ENCODE results near the gene MAP3K8.
"Not testable (repeated sequence)": the region's sequence is repeated elsewhere in the genome, so short reads cannot be mapped to it uniquely, and the experiment has no call there.

The MAP3K8 gene

DNA sequence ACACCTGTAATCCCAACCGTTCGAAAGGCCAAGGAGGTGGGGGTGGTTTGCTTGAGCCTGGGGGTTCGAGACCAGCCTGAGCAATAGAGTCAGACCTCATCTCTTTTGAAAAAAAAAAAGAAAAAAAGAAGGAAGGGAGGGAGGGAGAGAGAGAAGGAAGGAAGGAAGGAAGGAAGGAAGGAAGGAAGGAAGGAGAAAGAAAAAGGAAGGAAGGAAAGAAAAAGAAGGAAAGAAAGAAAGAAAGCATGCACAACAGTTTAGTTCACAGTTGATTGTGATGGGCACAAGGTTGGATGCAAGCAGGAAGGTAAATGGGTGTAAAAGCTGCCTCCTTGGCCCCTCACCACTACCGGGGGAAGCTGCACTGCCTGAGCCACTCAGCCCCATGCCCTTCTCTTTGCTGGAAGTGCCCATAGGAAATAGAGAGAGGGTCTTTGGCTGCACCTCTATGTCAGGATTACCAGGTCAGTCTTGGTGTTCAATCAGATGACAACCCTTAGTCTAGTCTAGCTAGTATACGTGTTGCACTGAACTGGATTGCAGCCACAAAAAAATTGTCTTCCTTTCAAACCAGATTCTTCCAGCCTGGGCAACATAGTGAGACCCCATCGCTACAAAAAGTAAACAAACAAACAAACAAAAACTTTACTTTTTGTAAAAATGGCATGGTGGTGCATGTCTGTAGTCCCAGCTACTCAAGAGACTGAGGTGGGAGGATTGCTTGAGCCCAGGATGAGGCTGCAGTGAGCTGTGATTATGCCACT, 20.0 kb downstream of the MAP3K8 start:
- DNase-seq: no peak

DNA sequence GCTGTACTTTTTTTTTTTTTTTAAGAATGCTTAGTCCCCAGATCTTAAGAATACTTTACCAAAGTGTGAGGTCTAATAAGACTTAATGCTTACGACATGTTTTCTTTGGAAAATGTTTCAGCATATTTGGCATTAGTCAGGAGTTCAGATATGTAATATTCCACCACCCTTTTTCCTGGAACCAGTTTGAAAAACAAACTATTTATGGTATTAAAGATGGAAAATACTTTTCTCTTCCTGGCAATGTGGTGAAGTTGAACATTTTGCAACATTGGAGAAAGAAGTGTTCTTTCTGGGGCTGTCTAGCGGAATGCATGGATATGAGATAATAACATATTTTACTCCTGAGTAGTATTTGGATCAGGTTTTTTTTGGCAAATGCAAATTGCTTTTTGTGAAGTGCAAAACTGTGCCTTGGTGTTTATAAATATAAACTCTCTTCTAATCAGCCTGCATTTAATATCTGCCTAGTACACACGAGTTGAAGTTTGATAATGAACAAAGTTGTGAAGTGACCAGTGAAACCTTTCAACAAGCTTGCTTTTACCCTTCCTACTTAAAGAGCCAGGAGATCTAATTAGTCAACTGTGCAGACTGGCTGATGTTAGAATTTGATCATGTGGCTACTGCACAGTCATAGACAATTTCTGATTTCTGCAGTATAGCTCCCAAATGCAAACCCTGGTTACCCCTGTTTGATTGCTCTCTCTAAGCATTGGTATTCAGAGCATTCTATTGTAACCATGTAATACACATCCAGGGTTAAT, 20.9 kb downstream of the MAP3K8 start:
- no peak for DNase-seq

DNA sequence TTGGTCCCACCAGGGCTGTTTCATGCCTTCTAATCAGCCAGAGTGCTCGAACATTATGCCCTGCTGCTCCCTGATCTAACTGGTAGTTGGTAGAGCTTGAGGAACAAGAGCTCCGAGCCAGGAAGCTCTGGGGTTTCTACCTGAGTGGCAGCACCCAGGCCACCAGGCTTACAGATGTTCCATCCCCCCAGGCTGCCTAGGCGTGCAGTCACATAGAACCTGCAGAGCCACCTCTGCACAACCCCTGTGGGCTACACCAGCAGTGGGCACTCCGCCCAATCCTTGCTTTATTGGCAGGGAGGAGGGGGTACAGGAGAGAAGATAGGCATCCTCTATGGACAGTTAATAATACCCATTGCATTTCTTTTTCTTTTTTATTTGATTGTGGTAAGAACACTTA, 21.8 kb downstream of the MAP3K8 start:
- DNase-seq: no peak

DNA sequence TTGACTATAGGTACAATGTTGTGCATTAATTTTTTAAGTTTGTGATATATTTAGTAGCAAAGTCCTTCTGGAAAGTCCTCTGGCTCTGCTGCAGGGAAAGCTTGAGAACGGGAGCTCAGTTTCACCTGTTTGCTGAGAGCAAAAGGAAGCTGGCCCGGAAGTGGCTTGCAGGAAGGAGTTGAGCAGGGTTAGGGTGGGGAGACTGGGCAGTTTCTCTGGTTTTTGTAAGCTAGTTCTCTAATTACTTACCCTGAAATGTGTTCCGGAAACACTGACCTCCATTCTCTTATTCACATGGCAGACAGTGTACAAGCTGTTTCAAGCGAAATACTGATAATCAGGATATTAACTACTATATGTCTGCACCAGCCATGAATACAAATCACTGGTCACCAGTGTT, 22.3 kb downstream of the MAP3K8 start:
- DNase-seq: no peak

DNA sequence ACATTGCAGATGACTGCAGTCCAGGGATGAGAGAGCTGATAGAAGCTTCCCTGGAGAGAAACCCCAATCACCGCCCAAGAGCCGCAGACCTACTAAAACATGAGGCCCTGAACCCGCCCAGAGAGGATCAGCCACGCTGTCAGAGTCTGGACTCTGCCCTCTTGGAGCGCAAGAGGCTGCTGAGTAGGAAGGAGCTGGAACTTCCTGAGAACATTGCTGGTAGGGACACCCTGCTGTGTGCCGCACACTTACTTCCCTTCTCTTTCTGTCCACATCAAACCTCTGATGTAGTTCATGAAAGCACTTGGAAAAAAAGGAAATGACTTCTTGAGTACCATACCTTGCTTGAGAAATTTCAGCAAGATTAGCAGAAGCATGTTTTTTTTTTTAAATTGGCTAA, 25.3 kb downstream of the MAP3K8 start:
- no peak for DNase-seq

DNA sequence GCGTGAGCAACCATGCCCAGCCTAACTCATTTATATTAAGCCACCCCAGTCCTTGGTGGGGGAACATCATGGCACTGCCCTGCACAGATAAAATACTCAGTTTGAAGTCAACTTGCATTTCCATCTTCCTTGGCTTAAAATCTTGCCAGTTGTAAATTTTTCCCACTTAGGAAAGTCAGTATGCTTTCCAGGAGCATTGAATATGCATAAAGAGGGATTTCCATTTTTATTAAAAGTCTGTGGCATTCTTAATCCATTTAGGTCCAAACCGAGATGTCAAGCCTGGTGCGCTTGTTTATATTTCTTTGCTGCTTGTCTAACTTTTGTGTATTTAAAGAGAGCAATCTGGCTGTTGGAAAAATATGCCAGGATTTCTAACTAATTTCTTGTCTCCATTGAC, 26.1 kb downstream of the MAP3K8 start:
- no peak for DNase-seq

DNA sequence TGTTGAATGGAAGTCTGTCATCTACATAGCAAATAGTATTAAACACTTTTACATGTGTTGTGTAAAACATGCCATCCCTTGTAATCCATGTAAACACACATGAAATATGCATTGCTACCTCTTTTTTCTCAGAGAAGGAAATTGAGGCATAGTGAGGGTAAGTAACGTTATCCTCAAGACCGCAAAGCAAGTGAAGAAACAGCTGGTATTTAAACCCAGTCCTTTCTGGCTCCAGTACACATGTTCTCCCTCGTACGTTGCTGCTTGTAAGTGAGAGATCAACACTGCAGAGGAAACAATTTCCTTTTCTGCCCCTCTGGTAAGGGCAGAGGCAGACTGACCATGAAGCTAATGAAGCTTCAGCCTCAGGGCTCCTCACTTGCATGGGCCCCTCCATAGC, 28.5 kb downstream of the MAP3K8 start:
- DNase-seq: no peak

DNA sequence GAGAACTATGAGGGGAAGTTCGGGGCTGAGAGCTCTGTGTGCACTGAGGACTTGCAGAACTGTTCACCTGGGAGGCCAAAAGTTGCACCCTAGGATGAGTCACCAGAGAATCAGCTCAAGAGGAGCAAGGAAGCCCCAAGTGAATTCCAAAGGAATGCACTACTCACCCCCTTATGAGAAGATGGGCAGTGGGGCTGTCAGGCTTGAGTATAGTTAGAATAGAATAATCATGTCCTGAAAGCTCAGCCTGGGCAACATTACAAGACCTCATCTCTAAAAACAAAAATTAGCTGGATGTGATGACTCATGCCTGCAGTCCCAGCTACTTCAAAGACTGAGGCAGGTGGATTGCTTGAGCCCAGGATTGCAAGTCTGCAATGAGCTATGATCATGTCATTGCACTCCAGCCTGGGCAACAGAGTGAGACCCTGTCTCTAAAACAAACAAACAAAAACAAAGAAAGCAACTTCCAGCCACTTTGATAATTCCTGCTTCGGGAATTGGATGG, 30.0 kb downstream of the MAP3K8 start:
- DNase-seq: no peak

DNA sequence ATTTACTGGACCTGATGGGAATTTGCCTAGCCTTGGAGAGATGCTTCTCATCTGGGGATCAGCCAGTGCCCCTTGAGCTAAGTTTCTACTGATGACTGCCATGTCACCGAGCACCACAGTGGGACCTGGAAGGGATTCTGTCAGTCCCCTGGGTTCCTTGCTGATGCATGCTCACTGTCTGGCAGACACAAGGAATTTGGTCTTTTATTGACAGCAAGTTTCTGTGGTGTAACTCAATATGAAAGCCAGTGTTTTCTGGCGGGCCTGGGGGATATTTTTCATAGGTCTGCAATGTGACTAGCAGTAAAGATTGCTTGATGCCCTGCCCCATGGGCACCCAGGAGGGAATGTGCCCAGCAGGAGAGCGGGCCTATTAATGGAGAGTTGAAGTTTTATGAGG, 30.7 kb downstream of the MAP3K8 start:
- DNase-seq: no peak

DNA sequence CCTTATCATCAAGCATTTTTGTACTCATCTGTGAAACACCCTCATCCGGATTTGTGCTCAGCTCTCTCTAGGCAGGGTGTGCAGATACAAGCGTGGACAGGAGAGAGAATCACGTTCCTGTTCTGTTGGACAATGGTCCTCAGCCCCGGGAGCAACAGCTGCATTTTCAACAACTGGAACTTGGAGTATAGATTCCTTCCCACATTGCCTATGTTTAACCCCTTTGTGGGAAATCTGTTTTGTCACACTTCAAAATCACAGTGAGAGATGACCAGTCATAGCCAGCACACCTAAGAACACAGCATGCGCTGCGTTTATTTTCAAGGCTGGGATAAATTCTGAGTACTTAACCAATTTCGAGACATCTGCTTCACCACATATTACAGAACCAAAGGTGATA, 32.5 kb downstream of the MAP3K8 start:
- no peak for DNase-seq

DNA sequence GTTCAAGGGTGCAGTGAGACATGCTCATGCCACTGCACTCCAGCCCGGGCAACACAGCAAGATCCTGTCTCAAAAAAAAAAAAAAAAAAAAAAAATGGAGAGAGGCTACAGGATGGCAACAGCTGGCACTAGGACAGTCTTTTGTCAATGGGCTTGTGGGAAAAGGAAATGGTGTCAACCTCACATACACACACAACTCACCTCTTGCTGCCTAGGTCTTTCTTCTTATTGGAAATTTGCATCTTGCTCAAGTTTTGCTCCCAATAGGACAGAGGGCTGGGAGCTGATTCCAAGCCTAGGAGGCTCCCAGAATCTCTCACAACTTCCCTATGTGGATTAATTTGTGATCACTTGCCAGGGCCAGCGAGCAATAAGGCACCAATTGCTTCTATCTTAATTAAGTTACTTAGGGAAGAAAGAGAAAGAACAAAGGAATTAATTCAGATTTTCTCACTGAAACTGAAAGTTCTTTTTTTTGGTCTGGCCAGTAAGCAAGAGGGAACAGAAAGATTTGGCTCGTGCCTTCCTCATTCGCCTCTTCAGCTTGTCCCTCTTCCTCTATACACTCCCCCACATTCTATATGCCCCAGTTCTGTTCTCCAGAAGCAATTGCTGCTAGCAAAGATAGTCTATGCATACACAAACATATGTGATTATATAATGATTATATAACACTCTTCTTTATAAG, 33.8 kb downstream of the MAP3K8 start:
- DNase-seq: no peak

DNA sequence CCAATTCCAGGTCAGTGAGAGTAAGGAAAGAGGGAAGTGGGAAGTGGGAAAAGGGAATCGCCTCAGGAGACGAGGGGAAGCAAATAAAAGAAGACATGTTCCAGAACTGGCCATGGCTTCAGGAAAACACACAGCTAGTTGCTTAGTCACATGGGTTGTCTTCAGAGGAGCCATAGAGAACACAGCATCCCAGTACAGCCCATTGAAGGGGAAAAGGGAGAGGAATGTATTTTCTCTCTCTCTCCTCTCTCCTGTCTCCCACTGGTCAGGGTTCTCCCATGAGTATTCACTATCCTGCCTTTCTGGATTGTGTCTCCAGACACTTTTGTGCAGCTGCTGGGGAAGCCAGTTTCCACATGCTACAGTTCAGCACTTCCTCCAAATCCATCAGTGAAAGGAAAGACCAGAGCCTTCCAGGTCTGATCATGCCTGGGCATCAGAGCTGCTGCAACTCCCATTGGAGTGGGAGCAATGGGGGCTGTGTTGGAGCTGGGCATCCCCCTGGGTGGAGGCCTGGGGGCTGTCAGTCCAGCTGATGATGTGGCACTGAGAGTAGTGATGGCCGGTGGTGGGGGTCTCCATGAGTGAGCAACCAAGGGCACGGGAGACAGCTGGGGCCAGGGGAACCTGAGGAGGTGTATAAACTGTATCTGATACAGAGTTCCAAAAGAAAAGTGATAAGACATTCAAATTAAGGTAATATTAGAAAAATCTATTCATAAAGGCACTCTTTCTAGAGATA, 38.6 kb downstream of the MAP3K8 start:
- no peak for DNase-seq

DNA sequence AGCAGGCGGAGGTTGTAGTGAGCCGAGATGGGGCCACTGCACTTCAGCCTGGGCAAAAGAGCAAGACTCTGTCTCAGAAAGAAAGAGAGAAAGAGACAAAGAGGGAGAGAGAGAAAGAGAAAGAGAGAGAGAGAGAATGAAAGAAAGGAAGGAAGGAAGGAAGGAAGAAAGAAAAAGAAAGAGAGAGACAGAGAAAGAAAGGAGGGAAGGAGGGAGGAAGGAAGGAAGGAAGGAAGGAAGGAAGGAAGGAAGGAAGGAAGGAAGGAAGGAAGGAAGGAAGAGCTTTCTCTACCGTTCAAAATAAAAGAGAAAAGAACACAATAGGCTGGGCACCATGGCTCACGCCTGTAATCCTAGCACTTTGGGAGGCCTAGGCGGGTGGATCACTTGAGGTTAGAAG, 41.5 kb downstream of the MAP3K8 start:
- not testable (repeated sequence) for DNase-seq

DNA sequence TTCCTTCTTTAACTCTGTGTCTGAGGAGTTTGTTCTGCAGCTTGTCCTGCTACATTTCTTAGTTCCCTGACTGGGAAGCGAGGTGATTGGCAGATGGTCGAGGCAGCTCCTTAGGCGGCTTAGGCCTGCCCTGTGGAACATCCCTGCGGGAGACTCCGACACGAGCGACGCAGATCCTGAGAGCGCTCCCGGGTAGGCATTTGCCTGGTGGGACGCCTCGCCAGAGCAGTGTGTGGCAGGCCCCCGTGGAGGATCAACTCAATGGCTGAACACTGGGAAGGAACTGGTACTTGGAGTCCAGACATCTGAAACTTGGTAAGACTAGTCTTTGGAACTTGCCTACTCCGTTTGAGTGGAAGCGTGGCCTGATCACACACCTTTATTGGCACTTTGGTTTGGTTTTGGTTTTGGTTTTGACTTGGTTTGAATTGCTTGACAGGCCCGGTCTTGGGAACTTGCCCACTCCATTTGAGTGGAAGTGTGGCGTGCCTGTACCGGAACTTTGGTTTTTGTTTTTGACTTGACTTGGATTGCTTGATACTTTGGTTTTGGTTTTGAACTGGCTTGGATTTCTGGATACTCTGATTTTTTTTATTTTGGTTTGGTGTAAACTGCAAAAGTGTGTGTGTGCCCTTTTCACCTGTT, 42.6 kb downstream of the MAP3K8 start:
- no peak for DNase-seq

DNA sequence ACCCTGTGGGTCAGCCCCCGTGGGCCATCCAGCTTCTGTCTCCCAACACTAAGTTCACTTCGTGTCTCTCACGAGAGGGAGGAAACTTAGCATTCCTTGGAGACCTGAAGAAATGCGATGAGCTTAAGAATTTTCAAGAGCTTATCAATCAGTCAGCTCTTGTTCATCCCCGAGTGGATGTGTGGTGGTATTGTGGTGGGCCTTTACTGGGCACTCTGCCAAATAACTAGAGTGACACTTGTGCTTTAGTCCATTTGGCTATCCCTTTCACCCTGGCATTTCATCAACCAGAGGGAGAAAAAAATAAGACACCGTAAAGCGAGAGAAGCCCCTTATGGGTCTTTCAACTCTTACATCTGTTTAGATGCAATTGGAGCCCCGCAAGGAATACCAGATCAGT, 45.5 kb downstream of the MAP3K8 start:
- DNase-seq: not testable (repeated sequence)

DNA sequence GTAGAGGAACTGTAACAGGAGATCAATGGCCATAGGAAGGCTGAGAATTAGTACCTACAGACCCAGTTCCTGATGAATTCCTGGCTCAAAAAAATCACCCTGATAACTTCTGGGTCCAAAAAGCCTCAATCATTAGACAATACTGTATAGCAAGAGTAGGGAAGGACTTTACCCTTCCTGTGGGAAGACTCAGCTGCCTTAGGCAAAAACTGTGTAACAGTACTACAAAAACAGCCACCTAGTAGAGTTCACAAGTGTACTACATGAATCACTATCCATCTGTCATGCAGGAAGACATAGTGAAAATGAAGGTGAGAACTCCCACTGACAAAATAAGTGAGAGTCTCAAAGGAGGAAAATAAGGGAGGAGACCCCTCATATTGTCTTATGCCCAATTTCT, 47.6 kb downstream of the MAP3K8 start:
- DNase-seq: no peak

DNA sequence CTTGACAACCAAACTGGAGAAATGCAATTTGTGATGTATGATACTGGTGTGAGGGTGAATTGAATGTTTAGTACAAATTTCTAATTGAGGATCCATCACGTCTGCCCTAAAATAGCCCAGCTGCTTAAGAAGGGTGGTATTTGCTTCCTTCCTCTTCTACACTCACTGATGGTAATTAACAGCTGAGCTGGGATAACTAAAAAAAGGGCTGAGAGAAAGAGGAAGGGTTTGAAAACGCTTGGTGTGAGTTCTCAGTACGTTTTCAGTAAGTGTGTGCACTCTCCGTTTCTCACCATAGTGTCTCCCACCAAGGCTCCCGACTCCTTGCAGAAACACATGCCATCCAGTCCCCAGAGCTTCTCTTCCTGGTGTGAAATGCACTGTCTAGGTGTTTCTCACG, 54.3 kb downstream of the MAP3K8 start:
- DNase-seq: no peak

DNA sequence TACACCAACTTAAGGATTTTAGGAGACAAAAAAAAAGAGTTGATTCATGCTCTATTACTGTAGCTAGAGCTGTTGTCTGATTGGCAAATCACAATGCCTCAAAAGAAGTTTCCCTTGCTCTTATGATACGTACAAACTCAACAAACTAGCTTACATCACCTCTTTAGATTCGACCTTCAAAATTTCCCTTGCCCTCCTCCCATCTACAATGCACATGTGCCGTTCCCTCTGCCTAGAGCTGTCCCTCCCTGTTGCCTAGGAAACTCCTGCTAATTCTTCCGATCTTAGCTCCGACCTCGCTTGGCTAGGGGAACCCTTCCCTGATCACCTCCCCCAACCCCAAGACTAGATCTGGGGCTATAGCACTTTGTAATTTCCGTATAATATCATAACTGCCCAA, 55.4 kb downstream of the MAP3K8 start:
- DNase-seq: no peak

DNA sequence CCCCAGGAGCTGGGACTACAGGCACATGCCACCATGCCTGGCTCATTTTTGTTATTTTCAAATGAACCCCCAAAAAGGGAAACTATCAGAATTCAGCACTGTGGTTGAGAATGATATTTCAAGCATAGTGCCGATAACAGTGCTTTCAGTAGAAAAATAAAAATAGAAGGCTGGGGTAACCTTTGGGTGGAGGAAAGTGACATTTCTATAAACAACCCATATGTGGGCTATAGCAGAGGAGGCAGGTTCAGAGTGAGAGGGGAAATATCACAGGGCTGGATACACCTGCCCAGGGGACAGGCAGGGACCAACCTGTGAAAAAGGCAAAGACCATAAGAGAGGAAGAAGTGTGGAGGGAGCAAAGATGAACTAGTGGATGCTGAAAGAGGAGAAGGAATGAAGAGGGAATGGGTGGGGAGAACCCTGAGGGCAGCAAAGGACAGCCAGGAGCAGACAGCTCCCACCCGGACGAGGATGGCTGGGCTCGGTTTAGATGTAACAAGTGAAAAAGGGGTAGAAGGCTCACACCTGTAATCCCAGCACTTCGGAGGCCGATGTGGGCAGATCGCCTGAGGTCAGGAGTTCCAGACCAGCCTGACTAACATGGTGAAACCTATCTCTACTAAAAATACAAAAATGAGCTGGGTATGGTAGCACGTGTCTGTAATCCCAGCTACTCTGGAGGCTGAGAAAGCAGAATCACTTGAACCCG, 56.5 kb downstream of the MAP3K8 start:
- no peak for DNase-seq

DNA sequence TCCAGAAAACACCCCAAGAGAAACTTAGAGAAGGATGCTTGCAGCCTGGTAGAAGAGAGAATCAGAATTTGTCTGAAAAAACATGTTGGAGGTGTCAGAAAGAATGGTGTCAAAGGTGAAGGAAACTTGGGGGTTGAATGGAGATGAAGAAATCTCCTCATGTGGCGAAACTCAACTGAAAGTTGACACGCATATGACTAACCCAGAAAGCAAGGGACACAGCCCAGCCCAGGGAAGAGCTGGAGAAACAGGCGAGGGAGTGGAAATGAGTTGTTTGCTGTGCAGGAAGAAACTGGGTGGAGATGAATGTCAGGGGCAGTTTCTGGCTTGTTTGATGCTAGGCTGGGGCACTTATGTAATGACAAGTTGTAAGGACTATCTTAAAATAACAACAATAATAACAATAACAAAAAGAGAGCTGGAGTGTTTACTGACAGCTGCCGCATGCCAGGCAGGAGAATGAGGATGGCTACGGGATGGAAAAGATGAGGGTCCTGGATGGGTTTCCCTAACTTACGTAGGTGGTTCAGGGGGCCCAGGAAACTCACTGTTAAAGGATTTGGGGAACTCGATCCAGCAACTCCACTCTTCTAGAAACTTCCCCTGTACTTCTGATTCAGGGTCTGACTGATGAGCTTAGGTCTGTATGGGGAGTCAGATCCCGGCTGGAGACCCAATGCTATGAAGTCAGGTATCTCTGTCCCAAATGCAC, 57.4 kb downstream of the MAP3K8 start:
- DNase-seq: no peak

DNA sequence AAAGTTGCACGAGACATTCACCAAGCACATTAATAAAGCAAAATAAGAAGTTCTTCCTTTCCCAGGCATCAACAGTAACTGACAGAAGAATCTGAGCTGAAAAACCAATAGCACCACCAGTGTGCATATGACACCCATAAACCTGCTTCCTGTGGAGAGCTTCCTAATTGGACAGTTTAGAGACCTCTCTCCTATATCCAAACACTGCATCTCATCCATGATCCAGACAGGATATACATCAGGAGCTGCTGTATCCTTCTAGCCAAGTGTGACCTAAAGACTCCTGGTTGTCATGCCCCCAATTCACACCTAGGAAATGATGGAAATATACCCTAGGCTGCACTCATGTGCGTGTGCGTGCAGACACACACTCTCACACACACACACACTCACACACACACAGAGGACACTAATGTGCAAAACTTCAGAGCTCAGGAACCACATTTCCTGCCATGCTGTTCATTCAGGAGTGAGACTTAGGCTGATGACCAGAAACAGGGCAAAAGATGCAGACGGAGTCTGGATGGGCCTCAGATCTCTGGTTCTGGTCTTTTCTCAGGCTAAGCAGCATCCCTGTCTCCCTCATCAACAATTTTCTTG, 58.0 kb downstream of the MAP3K8 start:
- DNase-seq: no peak

Data from NCI-H2081 (cell line).